K562 (cell line): ENCODE results near the gene KCTD1.

Experiments used
- DPF2 ChIP-seq: fragments of 450-650 bp; IDR thresholded peaks from 2 replicates; pipeline ENCODE4 v1.6.1; 2016
- TF ChIP-seq, protein P1 (sequence below): fragments of 250-450 bp; sonication (Bioruptor Pico); IDR thresholded peaks from 2 replicates; pipeline ENCODE4 v1.9.0; 2021; ENCODE audit warnings: mild to moderate bottlenecking

DNA sequence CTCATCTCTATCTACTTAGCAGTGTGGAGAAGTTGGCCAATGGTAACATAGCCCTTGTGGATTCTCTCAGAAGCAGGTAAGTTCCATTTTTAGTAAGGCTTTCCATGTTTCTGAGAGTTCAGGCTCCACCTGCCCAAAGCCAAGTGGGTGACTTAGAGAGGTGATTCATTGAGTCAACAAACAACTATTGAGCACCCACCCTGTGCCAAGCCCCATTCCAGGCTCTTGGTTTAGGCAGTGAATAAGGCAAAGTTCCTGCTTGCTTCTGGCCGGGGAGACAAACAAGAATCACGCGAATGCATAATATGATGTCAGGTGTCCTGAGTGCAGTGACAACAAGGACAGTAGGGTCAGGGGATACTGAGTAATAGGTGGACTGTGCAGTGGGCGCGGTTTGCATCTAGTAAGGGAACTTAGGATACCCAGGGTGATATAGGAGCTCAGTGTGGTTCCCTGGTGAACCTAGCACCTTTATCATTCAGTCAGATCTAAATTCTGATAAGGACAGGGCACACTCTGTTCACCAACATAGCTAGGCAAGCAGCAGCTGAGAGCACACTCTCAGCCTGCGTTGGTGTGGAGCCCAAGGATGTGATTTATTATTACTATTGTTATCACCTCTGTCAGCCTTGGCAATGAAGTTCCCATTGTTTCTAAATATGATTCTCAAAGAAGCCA is 31.7 kb upstream of the KCTD1 start:
- TF ChIP-seq, protein P1, sequence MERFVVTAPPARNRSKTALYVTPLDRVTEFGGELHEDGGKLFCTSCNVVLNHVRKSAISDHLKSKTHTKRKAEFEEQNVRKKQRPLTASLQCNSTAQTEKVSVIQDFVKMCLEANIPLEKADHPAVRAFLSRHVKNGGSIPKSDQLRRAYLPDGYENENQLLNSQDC (CRISPR knock-in tag): no peak
- TF ChIP-seq DPF2: no peak
